HG02571 (cell line): ENCODE measurements around the gene TIMP1.
"Not testable (repeated sequence)": the region's sequence is repeated elsewhere in the genome, so short reads cannot be mapped to it uniquely, and the experiment has no call there.

ENCODE experiments used
- ATAC-seq: cut with Tn5 transposase; IDR thresholded peaks from one replicate; pipeline ENCODE4 v1.9.1; 2021; ENCODE audit warnings: mild to moderate bottlenecking, moderate library complexity; ENCODE audit not compliant: unreplicated experiment

Gene TIMP1

GRCh38 chrX:47597222-47597621, 15.0 kb downstream of the TIMP1 start:
- ATAC-seq, result no peak

GRCh38 chrX:47603125-47603524, 20.9 kb downstream of the TIMP1 start:
- ATAC-seq, result not testable (repeated sequence)

- ATAC-seq, result no peak
Measured at GRCh38 chrX:47605024-47605423, 22.8 kb downstream of the TIMP1 start.

GRCh38 chrX:47607091-47607490, 24.9 kb downstream of the TIMP1 start:
- no peak for ATAC-seq

GRCh38 chrX:47608130-47608810, 26.0 kb downstream of the TIMP1 start:
- no peak for ATAC-seq

- ATAC-seq, result no peak
Measured at GRCh38 chrX:47610511-47610910, 28.3 kb downstream of the TIMP1 start.

GRCh38 chrX:47611489-47611888, 29.3 kb downstream of the TIMP1 start:
- no peak for ATAC-seq

GRCh38 chrX:47611926-47612325, 29.7 kb downstream of the TIMP1 start:
- ATAC-seq, result no peak

- no peak for ATAC-seq
Measured at GRCh38 chrX:47612418-47612817, 30.2 kb downstream of the TIMP1 start.

- ATAC-seq, result no peak
Measured at GRCh38 chrX:47613082-47613481, 30.8 kb downstream of the TIMP1 start.

GRCh38 chrX:47614618-47615017, 32.4 kb downstream of the TIMP1 start:
- ATAC-seq, result no peak

- ATAC-seq, result no peak
Measured at GRCh38 chrX:47618923-47619485, 36.8 kb downstream of the TIMP1 start.

- ATAC-seq, result peak; percentile 58
Measured at GRCh38 chrX:47619486-47620302, 37.5 kb downstream of the TIMP1 start, which contains the start of gene SYN1. SYN1 (minus strand) TSS chrX:47619857; CDS start chrX:47619728, 129 bp downstream.

GRCh38 chrX:47620303-47620685, 38.1 kb downstream of the TIMP1 start:
- ATAC-seq, result no peak

- ATAC-seq, result no peak
Measured at GRCh38 chrX:47621851-47622250, 39.6 kb downstream of the TIMP1 start.

- ATAC-seq, result no peak
Measured at GRCh38 chrX:47623540-47624027, 41.3 kb downstream of the TIMP1 start.

GRCh38 chrX:47625365-47625764, 43.1 kb downstream of the TIMP1 start:
- ATAC-seq, result no peak

- no peak for ATAC-seq
Measured at GRCh38 chrX:47628982-47629381, 46.7 kb downstream of the TIMP1 start.

- ATAC-seq, result no peak
Measured at GRCh38 chrX:47629419-47630200, 47.4 kb downstream of the TIMP1 start, which contains the start of gene CFP. CFP (minus strand) TSS chrX:47629930; CDS start chrX:47629844, 86 bp downstream.

GRCh38 chrX:47631676-47632075, 49.4 kb downstream of the TIMP1 start:
- ATAC-seq, result no peak

GRCh38 chrX:47632666-47633065, 50.4 kb downstream of the TIMP1 start:
- no peak for ATAC-seq
